BJ (cell line): Measurements from ENCODE around the gene CRB1. TPM values are rescaled to one million over a fixed set of nuclear protein-coding genes. Genes with fewer than 3 reads are reported as not detected.

Experiments used
- CTCF ChIA-PET: fragments of 350-600 bp; formaldehyde crosslinking; extraction: SDS; loops from one replicate; lab custom pipeline; 2021; ENCODE audit warnings: antibody characterized with exemption, inconsistent platforms; lab: Yijun Ruan, JAX
- POLR2A ChIA-PET: fragments of 300-600 bp; sonication (Branson Sonifier 250); formaldehyde crosslinking; extraction: SDS; loops from one replicate; lab custom pipeline; 2021; ENCODE audit warnings: antibody characterized with exemption; lab: Charles Lee
- DNase-seq: peaks from one replicate; pipeline ENCODE4 v3.0.0-alpha.2; 2011; ENCODE audit warnings: low read depth
- H3K27me3 ChIP-seq: 2 replicates; pipeline ENCODE4 v1.6.0; 2011; ENCODE audit warnings: low read length; ENCODE audit not compliant: control insufficient read depth, insufficient read depth
- H3K36me3 ChIP-seq: 2 replicates; pipeline ENCODE4 v1.5.1; 2011; ENCODE audit warnings: low read length; ENCODE audit not compliant: control insufficient read depth, insufficient read depth
- H3K4me3 ChIP-seq: 2 replicates; pipeline ENCODE4 v1.5.1; 2011; ENCODE audit warnings: low read depth, mild to moderate bottlenecking, control low read depth, low read length
- CTCF ChIP-seq: IDR thresholded peaks from 2 replicates; pipeline ENCODE4 v1.5.1; 2011; ENCODE audit warnings: low read depth, mild to moderate bottlenecking, control low read depth, inconsistent platforms, low read length, moderate library complexity; ENCODE audit not compliant: insufficient read depth
- polyA plus RNA-seq: library from polyadenylated mRNA; depleted of rRNA; stranded (reverse); fragments of >200 nt; gene quantifications from 2 replicates; pipeline ENCODE4 v1.2.3, GENCODE V29; 2011

CRB1 gene
- polyA plus RNA-seq, 1 experiment, result 0.06 TPM

GRCh38 chr1:197343663-197344273 lies 75.7 kb downstream of the CRB1 start:
- no peaks in the 10 kb centered on the region for H3K36me3 ChIP-seq
- H3K4me3 ChIP-seq, result no peak overlapping the region
- no peaks in the 10 kb centered on the region for H3K27me3 ChIP-seq
- CTCF ChIA-PET, result interaction anchor here (2.0 kb wide), 1 partner anchor 13 kb away, joined by 9 read pairs; no protein-coding TSS in a partner anchor
- POLR2A ChIA-PET, result no interaction called here
- TF ChIP-seq CTCF, result no peak
- DNase-seq, result no peak

GRCh38 chr1:197351821-197352440 lies 83.9 kb downstream of the CRB1 start:
- no peak for TF ChIP-seq CTCF
- ChIA-PET POLR2A (no interaction called here), CTCF (no interaction called here)
- no peak overlapping the region for H3K4me3 ChIP-seq
- DNase-seq, result peak; percentile 14
- no peaks in the 10 kb centered on the region for H3K36me3 ChIP-seq
- H3K27me3 ChIP-seq, result no peaks in the 10 kb centered on the region

GRCh38 chr1:197355248-197355995 lies 87.4 kb downstream of the CRB1 start:
- DNase-seq, result no peak
- TF ChIP-seq CTCF, result no peak
- H3K4me3 ChIP-seq, result no peak overlapping the region
- H3K27me3 ChIP-seq, result no peaks in the 10 kb centered on the region
- CTCF ChIA-PET, result interaction anchor here (1.2 kb wide), 1 partner anchor 13 kb away, joined by 4 read pairs; no protein-coding TSS in a partner anchor
- POLR2A ChIA-PET, result no interaction called here
- no peaks in the 10 kb centered on the region for H3K36me3 ChIP-seq

- TF ChIP-seq CTCF, result peak; percentile 72
Measured at GRCh38 chr1:197356723-197357533, 88.9 kb downstream of the CRB1 start.

More at GRCh38 chr1:197356723-197357533, 88.9 kb downstream of the CRB1 start:
- DNase-seq, result no peak
- ChIA-PET POLR2A (no interaction called here), CTCF (interaction anchor here (0.7 to 1.8 kb wide), 11 partner anchors 9 to 634 kb away, joined by 3 to 15 read pairs (median 4); no protein-coding TSS in a partner anchor)
- no peaks in the 10 kb centered on the region for H3K27me3 ChIP-seq
- no peak overlapping the region for H3K4me3 ChIP-seq
- H3K36me3 ChIP-seq, result no peaks in the 10 kb centered on the region
